GM12872 (cell line): ENCODE data around the gene MPZL3.

Experiments used
- CTCF ChIP-seq: IDR thresholded peaks from 3 replicates; pipeline ENCODE4 v1.5.1; 2011; ENCODE audit warnings: low read depth, mild to moderate bottlenecking, low read length, moderate library complexity; ENCODE audit not compliant: insufficient read depth

MPZL3 gene, protein sequence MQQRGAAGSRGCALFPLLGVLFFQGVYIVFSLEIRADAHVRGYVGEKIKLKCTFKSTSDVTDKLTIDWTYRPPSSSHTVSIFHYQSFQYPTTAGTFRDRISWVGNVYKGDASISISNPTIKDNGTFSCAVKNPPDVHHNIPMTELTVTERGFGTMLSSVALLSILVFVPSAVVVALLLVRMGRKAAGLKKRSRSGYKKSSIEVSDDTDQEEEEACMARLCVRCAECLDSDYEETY

DNA sequence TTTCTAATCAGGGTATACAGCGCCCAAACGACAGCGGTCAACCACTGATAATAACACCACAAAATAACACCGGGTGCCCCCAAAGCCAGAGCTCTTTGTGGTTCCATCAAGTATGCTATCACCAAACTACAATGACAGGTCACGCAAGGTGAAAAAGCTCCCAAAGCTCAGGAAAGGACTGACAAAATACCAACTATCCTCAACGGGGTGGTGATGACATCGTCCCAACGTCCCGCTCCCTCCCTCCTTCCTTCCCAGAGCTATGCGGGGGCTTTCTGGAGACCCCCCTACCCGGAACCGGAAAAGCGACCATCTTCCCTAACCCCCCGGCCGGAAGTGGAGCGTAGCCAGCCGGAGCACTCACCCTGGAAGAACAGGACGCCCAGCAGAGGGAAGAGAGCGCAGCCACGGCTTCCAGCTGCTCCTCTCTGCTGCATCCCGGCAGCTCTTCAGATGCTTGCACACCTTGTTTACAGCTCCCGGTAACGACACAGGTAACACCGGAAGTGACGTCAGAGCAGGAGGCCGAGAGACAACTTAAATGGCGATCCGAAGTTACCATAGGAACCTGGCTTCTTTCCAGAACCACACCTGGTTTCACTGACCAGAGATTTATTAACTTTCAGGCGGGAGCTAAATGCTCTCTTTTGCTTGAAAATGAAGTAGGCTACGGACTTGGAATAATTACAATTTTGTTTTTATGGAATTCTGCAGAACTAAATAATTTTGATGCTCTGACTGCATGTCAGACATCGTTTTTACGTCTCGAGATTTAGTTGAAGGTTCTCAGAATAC is at the start of gene MPZL3:
TSS of gene MPZL3 (minus strand) at position 508 of the 795 bp plus-strand sequence. CDS start at position 437, 71 bp downstream.
- no peak for TF ChIP-seq CTCF

DNA sequence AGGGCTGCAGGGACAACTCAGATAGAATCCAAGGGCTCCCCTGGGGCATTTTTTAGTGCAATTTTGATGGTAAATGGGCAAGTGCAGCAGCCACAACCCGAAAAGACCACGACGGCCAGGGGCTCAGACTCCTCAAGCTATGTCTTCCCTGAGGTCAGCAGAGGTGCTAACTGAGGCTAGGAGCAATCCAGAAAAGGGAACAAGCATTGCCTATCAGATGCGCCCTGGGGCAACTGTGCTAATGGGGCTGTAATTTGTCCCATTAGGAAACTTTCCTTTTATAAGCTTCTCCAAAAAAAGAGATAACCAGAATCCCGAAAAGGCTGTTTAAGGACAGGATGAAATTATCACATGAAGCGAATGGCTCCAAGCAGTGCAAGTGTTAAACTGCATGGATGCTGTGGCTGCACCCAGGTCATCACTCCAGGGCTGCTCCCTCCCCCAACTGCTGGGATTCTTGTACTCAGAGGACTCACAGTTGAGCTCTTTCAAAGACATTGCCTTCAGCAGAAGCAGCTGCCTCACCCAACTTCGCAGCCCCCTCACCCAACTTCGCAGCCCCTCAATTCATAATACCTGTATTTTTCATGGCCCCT is 49.5 kb upstream of the MPZL3 start:
- no peak for TF ChIP-seq CTCF

- TF ChIP-seq CTCF = peak; percentile 64
These were observed 43.8 kb upstream of the MPZL3 start for GRCh38 chr11:118295815-118296454.

GRCh38 chr11:118295199-118295598 is 43.0 kb upstream of the MPZL3 start:
- TF ChIP-seq CTCF = no peak

- TF ChIP-seq CTCF = no peak
These were observed 41.9 kb upstream of the MPZL3 start for GRCh38 chr11:118294053-118294452.

DNA sequence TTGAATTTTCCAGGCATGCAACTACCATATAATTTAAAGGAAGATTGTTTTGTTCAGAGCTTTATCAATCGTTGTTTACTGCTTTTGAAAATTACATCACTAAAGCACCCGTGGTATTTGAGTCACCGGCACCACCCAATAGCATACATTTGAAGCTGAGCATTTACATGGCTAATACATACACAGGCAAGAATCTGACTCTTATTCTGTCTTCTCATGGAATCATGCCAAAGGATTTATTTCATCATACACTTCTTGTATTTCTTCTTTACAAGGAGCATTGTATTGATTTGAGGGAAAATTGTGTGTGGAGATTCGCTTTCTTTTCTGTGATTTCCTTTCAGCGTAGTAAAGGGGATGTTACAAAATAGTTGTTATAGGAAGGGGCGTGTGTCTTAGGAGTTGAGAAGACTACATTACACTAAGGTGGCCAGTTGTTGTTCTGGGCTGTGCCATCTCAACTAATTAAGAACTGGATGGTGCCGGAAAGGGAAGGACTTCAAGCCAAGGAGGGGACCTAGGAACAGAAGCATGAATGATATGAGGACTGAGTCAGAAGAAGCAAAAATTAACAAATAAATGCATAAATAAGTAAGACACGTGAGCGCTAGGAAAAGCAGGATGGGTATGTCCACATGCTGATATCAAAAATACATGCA is 39.4 kb upstream of the MPZL3 start:
- TF ChIP-seq CTCF = no peak

DNA sequence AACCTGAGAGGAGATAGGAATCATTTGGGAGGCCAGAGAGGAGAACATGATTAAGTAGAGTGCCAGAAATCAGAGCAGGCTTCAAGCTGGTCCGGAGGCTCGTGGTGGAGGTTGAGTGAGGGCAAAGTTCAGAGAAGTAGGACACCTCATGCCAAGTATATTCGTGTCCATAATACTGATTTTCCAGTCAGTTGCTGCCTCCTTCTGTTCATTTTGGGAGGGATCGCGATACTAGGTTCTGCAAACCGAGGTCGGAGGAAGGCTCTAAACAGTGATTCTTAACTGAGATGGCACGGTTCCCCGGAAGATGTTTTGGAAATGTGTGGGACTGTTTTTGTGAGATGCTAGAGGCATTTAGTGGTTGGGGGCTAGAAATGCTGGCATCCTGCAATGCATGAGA is 38.8 kb upstream of the MPZL3 start:
- peak; percentile 60 for TF ChIP-seq CTCF
